AG04450 (cell line): ENCODE data around the gene SLC39A11. TPM values are rescaled to one million over a fixed set of nuclear protein-coding genes. Genes with fewer than 3 reads are reported as not detected.

Experiments used
- CTCF ChIA-PET: fragments of 300-600, 350-600 bp; formaldehyde crosslinking; extraction: SDS; loops from one replicate; lab custom pipeline; 2022; ENCODE audit warnings: antibody characterized with exemption, inconsistent platforms; lab: Charles Lee
- POLR2A ChIA-PET: fragments of 350-600 bp; formaldehyde crosslinking; extraction: SDS; loops from one replicate; lab custom pipeline; 2021; ENCODE audit warnings: antibody characterized with exemption, inconsistent platforms; lab: Yijun Ruan, JAX
- DNase-seq: peaks from one replicate; pipeline ENCODE4 v3.0.0-alpha.2; 2011; ENCODE audit warnings: low read depth, low spot score
- H3K27ac ChIP-seq: one replicate; pipeline ENCODE4 v1.5.1; 2012; ENCODE audit warnings: low read depth, low read length, control low read depth
- H3K27me3 ChIP-seq: one replicate; pipeline ENCODE4 v1.6.0; 2012; ENCODE audit warnings: low read length; ENCODE audit not compliant: control insufficient read depth, insufficient read depth
- H3K4me3 ChIP-seq: 2 replicates; pipeline ENCODE4 v1.5.1; 2011; ENCODE audit warnings: mild to moderate bottlenecking, low read depth, low read length, control low read depth
- H3K9me3 ChIP-seq: 2 replicates; pipeline ENCODE4 v1.5.1; 2012; ENCODE audit warnings: low read length; ENCODE audit not compliant: control insufficient read depth, insufficient read depth
- CTCF ChIP-seq: IDR thresholded peaks from 2 replicates; pipeline ENCODE4 v1.5.1; 2011; ENCODE audit warnings: low read depth, low read length, control low read depth, inconsistent platforms
- polyA plus RNA-seq: library from polyadenylated mRNA; depleted of rRNA; stranded (reverse); fragments of >200 nt; gene quantifications from 2 replicates; pipeline ENCODE4 v1.2.3, GENCODE V29; 2011

Gene SLC39A11
- polyA plus RNA-seq, 1 experiment = 18.0 TPM

GRCh38 chr17:72977771-72978417 is 114.6 kb downstream of the SLC39A11 start:
- H3K27ac ChIP-seq = peak overlapping the region; percentile 95
- DNase-seq = no peak
- no peaks in the 10 kb centered on the region for H3K27me3 ChIP-seq
- TF ChIP-seq CTCF = no peak
- POLR2A ChIA-PET = interaction anchor here (0.6 kb wide), 3 partner anchors 82 to 190 kb away, joined by 3 to 5 read pairs (median 3); no protein-coding TSS in a partner anchor
- H3K9me3 ChIP-seq = no peaks in the 10 kb centered on the region; the same call in 1 of the 2 replicates
- no peak overlapping the region for H3K4me3 ChIP-seq
- CTCF ChIA-PET = interaction anchor here (1.4 to 2.8 kb wide), 2 partner anchors 8 to 211 kb away, joined by 3 to 33 read pairs; no protein-coding TSS in a partner anchor

- POLR2A ChIA-PET = interaction anchor here (0.6 kb wide), 2 partner anchors 82 to 83 kb away, joined by 3 read pairs; no protein-coding TSS in a partner anchor
- no peak for TF ChIP-seq CTCF
- Histone ChIP-seq H3K27me3 (no peaks in the 10 kb centered on the region), H3K9me3 (no peaks in the 10 kb centered on the region; the same call in 1 of the 2 replicates), H3K27ac (peak overlapping the region; percentile 95), H3K4me3 (no peak overlapping the region)
- DNase-seq = peak; percentile 68
- CTCF ChIA-PET = interaction anchor here (1.3 to 2.8 kb wide), 2 partner anchors 9 to 417 kb away, joined by 5 to 33 read pairs; no protein-coding TSS in a partner anchor
Observed at GRCh38 chr17:72976971-72977770, 115.3 kb downstream of the SLC39A11 start.

- H3K27ac ChIP-seq = no peak overlapping the region
- CTCF ChIA-PET = interaction anchor here (2.8 kb wide), 1 partner anchor 10 kb away, joined by 33 read pairs; no protein-coding TSS in a partner anchor
- POLR2A ChIA-PET = no interaction called here
Observed at GRCh38 chr17:72975509-72975908, 117.0 kb downstream of the SLC39A11 start.

GRCh38 chr17:72974605-72975232 is 117.8 kb downstream of the SLC39A11 start:
- no peaks in the 10 kb centered on the region for H3K27me3 ChIP-seq
- H3K27ac ChIP-seq = no peak overlapping the region
- no peak for TF ChIP-seq CTCF
- ChIA-PET CTCF (interaction anchor here (0.6 to 2.8 kb wide), 8 partner anchors 9 to 250 kb away, joined by 3 to 33 read pairs (median 4); no protein-coding TSS in a partner anchor), POLR2A (interaction anchor here (0.9 kb wide), 1 partner anchor 10 kb away, joined by 3 read pairs; no protein-coding TSS in a partner anchor)
- H3K9me3 ChIP-seq = no peaks in the 10 kb centered on the region; the same call in 1 of the 2 replicates
- no peak overlapping the region for H3K4me3 ChIP-seq
- DNase-seq = peak; percentile 24

More at GRCh38 chr17:72975509-72975908, 117.0 kb downstream of the SLC39A11 start:
- no peak for DNase-seq
- Histone ChIP-seq H3K9me3 (no peaks in the 10 kb centered on the region; the same call in 1 of the 2 replicates), H3K27me3 (no peaks in the 10 kb centered on the region), H3K4me3 (no peak overlapping the region)
- TF ChIP-seq CTCF = no peak
